ENCODE results near the gene PDCD7. TPM values are rescaled to one million over a fixed set of nuclear protein-coding genes. Genes with fewer than 3 reads are reported as not detected.
A peak's percentile ranks its signal among the peaks of the same experiment; 100 is the strongest.

PDCD7 gene
- total RNA-seq, 1 experiment from 2014 or later, result 23.5 TPM

- TF ChIP-seq ARID4B (CRISPR knock-in tag; IDR thresholded peaks at IDR 0.05; ENCODE audit: borderline replicate concordance) (no peak), USF2 (CRISPR knock-in tag; IDR thresholded peaks at IDR 0.05) (no peak), MXD4 (CRISPR knock-in tag; IDR thresholded peaks at IDR 0.05; ENCODE audit: borderline replicate concordance) (no peak), ZNF396 (CRISPR knock-in tag; IDR thresholded peaks at IDR 0.05; ENCODE audit: borderline replicate concordance) (no peak), GTF2I (CRISPR knock-in tag; conservative IDR thresholded peaks at IDR 0.05) (no peak), ATF1 (CRISPR knock-in tag; IDR thresholded peaks at IDR 0.05) (no peak), HMGA2 (CRISPR knock-in tag; IDR thresholded peaks at IDR 0.05) (no peak)
These were observed 27.5 kb downstream of the PDCD7 start (continued) for GRCh38 chr15:65106011-65106590.

- TF ChIP-seq ZNF121 (CRISPR knock-in tag; IDR thresholded peaks at IDR 0.05) (0 out of 2 replicates have a peak, but pooled peaks have one; percentile 24), FOXJ3 (CRISPR knock-in tag; IDR thresholded peaks at IDR 0.05; ENCODE audit: borderline replicate concordance) (no peak), ZNF138 (CRISPR knock-in tag; conservative IDR thresholded peaks at IDR 0.05) (no peak), PRDM15 (CRISPR knock-in tag; IDR thresholded peaks at IDR 0.05) (no peak), CBFB (CRISPR knock-in tag; IDR thresholded peaks at IDR 0.05; ENCODE audit: low read depth) (no peak)
- no peak for ATAC-seq
- H3K27ac Mint-ChIP-seq, result no peak overlapping the region
These were observed 28.6 kb downstream of the PDCD7 start for GRCh38 chr15:65105038-65105437.

GRCh38 chr15:65102912-65103311, 30.7 kb downstream of the PDCD7 start:
- Mint-ChIP-seq H3K9me3 (no peaks in the 10 kb centered on the region), H3K27ac (no peak overlapping the region), H3K4me1 (peaks cover 2% of the 10 kb centered on the region), H3K4me3 (peak overlapping the region; percentile 71), H3K36me3 (no peaks in the 10 kb centered on the region), H3K27me3 (ENCODE audit: low read depth) (peaks cover 10% of the 10 kb centered on the region)
- POLR2A ChIA-PET, result interaction anchor here (0.8 to 2.5 kb wide), 2 partner anchors 11 to 35 kb away, joined by 3 to 12 read pairs; partner anchors contain the start of gene RASL12
- TF ChIP-seq JAZF1 (CRISPR knock-in tag; IDR thresholded peaks at IDR 0.05), result no peak
- no peak for TF ChIP-seq E2F5 (CRISPR knock-in tag; IDR thresholded peaks at IDR 0.05)
- TF ChIP-seq CDX4 (CRISPR knock-in tag; IDR thresholded peaks at IDR 0.05; ENCODE audit: borderline replicate concordance), result no peak
- TF ChIP-seq EMX1 (CRISPR knock-in tag; IDR thresholded peaks at IDR 0.05), result no peak
- no peak for TF ChIP-seq E2F4 (CRISPR knock-in tag; IDR thresholded peaks at IDR 0.05; ENCODE audit: borderline replicate concordance, low read depth)
- no peak for TF ChIP-seq E2F1 (CRISPR knock-in tag; IDR thresholded peaks at IDR 0.05)
- CTCF ChIA-PET, result interaction anchor here (0.6 to 6.1 kb wide), 9 partner anchors 20 to 282 kb away, joined by 3 to 308 read pairs (median 8); partner anchors contain the start of genes KBTBD13, RASL12 and SLC51B
- DNase-seq (ENCODE audit: low spot score), result no peak
- no peak for ATAC-seq

More at GRCh38 chr15:65105038-65105437, 28.6 kb downstream of the PDCD7 start:
- H3K4me1 Mint-ChIP-seq, result peaks cover 2% of the 10 kb centered on the region
- H3K36me3 Mint-ChIP-seq, result no peaks in the 10 kb centered on the region
- ChIA-PET CTCF (interaction anchor here (0.6 to 1.5 kb wide), 3 partner anchors 13 to 50 kb away, joined by 3 to 4 read pairs (median 3); no protein-coding TSS in a partner anchor), POLR2A (no interaction called here)
- peaks cover 10% of the 10 kb centered on the region for H3K27me3 Mint-ChIP-seq (ENCODE audit: low read depth)
- H3K9me3 Mint-ChIP-seq, result no peaks in the 10 kb centered on the region
- no peak for DNase-seq (ENCODE audit: low spot score)
- no peak overlapping the region for H3K4me3 Mint-ChIP-seq
